Measurements from ENCODE around the gene UBE2A.

GRCh38 chrX:119565107-119565663 lies 9.2 kb upstream of the UBE2A start, which contains the start of gene STEEP1:
- TF ChIP-seq CTCF (IDR thresholded peaks at IDR 0.05; ENCODE audit: extremely low read depth in 1 of 2, insufficient read depth in 1 of 2, low read depth in 1 of 2, low read length in 2 of 2) = no peak
- TF ChIP-seq POLR2A (IDR thresholded peaks at IDR 0.05; ENCODE audit: low read depth, low read length) = peak; percentile 46
- TF ChIP-seq MAX (IDR thresholded peaks at IDR 0.05; ENCODE audit: insufficient read depth, insufficient read length) = peak; percentile 70
- TF ChIP-seq EZH2 (IDR thresholded peaks at IDR 0.05; ENCODE audit: borderline replicate concordance, low read depth, low read length, severe bottlenecking) = no peak
